ENCODE results near the gene TMEM190.
A peak's percentile ranks its signal among the peaks of the same experiment; 100 is the strongest.

TMEM190 gene

DNA sequence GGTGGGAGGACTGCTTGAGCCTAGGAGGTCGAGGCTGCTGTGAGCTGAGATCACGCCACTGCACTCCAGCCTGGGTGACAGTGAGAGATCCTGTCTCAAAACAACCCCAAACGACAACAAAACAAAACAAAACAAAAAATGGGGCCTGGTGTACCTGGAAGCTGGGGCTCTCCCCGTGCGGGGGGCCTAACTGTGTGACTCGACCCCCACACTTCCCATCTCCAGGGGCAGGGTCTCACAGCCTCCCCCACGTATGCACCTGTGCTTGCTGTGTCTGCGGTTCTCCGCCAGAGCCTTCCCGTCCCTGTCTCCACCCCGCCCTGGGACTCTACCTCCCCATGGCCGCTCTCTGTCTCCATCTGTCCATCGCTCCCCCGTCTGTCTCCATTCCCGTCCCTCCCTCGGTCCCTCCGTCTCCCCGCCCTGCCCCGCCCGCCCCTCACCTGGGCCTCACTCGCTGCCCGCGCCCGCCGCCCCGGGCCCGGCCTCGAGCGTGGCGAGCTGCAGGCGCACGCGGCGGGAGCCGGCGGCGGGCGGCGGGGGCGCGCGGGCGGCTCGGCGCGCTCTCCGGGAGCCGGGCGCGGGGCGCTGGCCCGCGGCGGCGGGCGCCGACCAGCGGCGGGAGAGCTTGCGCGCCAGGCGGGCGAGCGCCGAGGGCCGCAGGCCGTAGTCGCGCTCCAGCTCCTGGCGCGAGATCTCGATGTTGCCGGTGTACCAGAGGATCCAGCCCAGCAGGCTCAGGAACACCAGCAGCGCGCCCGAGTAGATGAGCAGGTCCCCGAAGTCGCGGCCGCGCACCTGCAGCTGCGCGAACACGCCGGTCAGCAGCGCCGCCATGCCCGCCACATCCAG lies 6.9 kb downstream of the TMEM190 start:
- TF ChIP-seq, protein P1, sequence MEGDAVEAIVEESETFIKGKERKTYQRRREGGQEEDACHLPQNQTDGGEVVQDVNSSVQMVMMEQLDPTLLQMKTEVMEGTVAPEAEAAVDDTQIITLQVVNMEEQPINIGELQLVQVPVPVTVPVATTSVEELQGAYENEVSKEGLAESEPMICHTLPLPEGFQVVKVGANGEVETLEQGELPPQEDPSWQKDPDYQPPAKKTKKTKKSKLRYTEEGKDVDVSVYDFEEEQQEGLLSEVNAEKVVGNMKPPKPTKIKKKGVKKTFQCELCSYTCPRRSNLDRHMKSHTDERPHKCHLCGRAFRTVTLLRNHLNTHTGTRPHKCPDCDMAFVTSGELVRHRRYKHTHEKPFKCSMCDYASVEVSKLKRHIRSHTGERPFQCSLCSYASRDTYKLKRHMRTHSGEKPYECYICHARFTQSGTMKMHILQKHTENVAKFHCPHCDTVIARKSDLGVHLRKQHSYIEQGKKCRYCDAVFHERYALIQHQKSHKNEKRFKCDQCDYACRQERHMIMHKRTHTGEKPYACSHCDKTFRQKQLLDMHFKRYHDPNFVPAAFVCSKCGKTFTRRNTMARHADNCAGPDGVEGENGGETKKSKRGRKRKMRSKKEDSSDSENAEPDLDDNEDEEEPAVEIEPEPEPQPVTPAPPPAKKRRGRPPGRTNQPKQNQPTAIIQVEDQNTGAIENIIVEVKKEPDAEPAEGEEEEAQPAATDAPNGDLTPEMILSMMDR (conservative IDR thresholded peaks at IDR 0.05; ENCODE audit: control insufficient read depth, insufficient read depth, low read depth, low read length): no peak
- DNase-seq (ENCODE audit: low read depth): peak; percentile 64
- H3K4me3 ChIP-seq (ENCODE audit: control insufficient read depth, low read depth, low read length): peak overlapping the region; percentile 22

- TF ChIP-seq, protein P1 (conservative IDR thresholded peaks at IDR 0.05; ENCODE audit: control insufficient read depth, insufficient read depth, low read depth, low read length): no peak
- H3K4me3 ChIP-seq (ENCODE audit: control insufficient read depth, low read depth, low read length): peak within 1 kb of the TSS; percentile 99
- DNase-seq (ENCODE audit: low read depth): no peak
These were observed 7.7 kb downstream of the TMEM190 start, which contains the start of gene TMEM238 for GRCh38 chr19:55384131-55384919. TSS of gene TMEM238 (minus strand) at chr19:55384292. CDS start at chr19:55384259, 33 bp downstream.

DNA sequence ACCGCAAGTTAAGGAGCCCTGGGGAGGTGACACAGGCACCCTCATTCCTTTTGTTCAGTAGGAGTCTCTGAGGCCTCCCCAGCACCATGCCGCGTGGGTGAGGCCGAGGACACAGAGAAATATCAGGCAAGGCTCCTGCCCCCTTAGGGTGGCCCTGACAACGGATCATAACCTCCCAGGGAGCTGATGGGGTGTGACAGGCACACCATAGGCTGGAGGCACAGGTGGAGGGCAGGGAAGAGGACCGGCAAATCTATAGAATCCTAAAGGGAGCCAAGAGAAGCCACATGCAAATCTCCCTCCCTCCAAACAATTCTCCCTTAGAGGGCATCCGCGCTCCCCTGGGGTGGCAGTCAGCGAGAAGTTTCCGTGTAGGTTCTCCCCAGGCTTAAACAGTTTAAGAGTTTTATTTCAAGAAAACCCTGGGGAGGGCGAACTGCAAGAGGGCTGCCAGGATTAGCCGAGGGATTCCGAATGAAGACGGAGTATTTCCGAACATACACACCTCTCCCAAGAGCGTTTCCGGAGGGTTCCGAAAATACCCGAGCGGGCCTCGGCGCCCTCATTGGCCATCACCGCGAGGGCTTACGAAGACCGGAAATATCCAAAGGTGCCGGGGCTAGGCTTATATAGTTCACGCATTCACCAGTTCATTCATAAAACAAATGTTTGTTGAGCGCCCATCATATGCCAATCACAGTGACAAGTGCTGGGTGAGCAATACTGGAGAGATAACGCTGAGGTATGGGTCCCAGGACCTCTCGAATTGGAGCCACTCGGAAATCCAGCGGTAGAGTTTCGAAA lies 8.5 kb downstream of the TMEM190 start:
- peak overlapping the region; percentile 99 for H3K4me3 ChIP-seq (ENCODE audit: control insufficient read depth, low read depth, low read length)
- peak; percentile 95 for DNase-seq (ENCODE audit: low read depth)
- TF ChIP-seq, protein P1 (conservative IDR thresholded peaks at IDR 0.05; ENCODE audit: control insufficient read depth, insufficient read depth, low read depth, low read length): no peak

GRCh38 chr19:55385724-55386492 lies 9.3 kb downstream of the TMEM190 start, which contains the start of gene RPL28:
TSS of gene RPL28 (plus strand) at chr19:55385932. CDS start at chr19:55386358, 426 bp downstream.
- TF ChIP-seq, protein P1 (conservative IDR thresholded peaks at IDR 0.05; ENCODE audit: control insufficient read depth, insufficient read depth, low read depth, low read length): no peak
- peak within 1 kb of the TSS; percentile 99 for H3K4me3 ChIP-seq (ENCODE audit: control insufficient read depth, low read depth, low read length)
- DNase-seq (ENCODE audit: low read depth): peak; percentile 97

- TF ChIP-seq, protein P1 (conservative IDR thresholded peaks at IDR 0.05; ENCODE audit: control insufficient read depth, insufficient read depth, low read depth, low read length): no peak
- H3K4me3 ChIP-seq (ENCODE audit: control insufficient read depth, low read depth, low read length): peak overlapping the region; percentile 99
- DNase-seq (ENCODE audit: low read depth): no peak
These were observed 9.9 kb downstream of the TMEM190 start for GRCh38 chr19:55386493-55386971.
